Measurements from ENCODE around the gene MFSD1. TPM values are rescaled to one million over a fixed set of nuclear protein-coding genes. Genes with fewer than 3 reads are reported as not detected.

Gene MFSD1
- total RNA-seq, 1 donor from 2014 or later: 21.2 TPM

Other genes starting within 250 kb of the MFSD1 start
- gene MLF1, start 230.9 kb upstream of the MFSD1 start, total RNA-seq: 0.78 and 0.83 TPM in 2 replicates
- gene GFM1, start 157.5 kb upstream of the MFSD1 start, total RNA-seq: 70.4 and 71.7 TPM in 2 replicates
- gene LXN, start 129.4 kb upstream of the MFSD1 start, total RNA-seq: 16.4 and 17.7 TPM in 2 replicates
- gene RARRES1, start 69.6 kb upstream of the MFSD1 start, total RNA-seq: not detected in 2 replicates

Measured in activated T-helper 1 cell treated with anti-CD3 and anti-CD28 coated beads, Interleukin-12 subunit alpha, Interleukin-12 subunit beta, Interleukin-2, Interleukin-4 antibody, amounts not matched to agents 30 ng/mL and 10 ng/mL and 1 ng/mL, durations not matched to agents 14 hours and 24 hours and 36 hours (primary cell).